ENCODE results near the gene PPP3R1.
"Not testable (repeated sequence)": the region's sequence is repeated elsewhere in the genome, so short reads cannot be mapped to it uniquely, and the experiment has no call there.

PPP3R1 gene

DNA sequence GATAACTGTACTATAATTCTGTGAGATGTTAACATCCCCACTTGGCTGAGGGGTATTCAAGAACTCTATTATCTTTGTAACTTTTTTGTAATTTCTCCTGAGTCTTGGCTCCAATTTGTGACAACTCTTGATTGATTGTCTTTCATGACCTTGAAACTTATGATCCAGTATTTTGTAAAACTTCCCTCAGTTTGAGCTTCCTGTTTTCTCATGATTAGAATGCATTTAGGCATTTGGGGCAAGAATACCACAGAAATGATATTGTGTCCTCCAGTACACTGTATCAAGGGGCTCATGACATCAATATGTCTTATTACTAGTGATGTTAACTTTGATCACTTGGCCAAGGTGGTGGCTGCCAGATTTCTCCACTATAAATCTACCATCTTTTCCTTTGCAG, 57.2 kb downstream of the PPP3R1 start:
- H3K9me3 Mint-ChIP-seq: no peaks in the 10 kb centered on the region
- peaks cover 17% of the 10 kb centered on the region for H3K4me1 Mint-ChIP-seq (ENCODE audit: low read depth)
- H3K27ac Mint-ChIP-seq: no peak overlapping the region
- H3K36me3 Mint-ChIP-seq (ENCODE audit: low read depth): no peaks in the 10 kb centered on the region
- H3K4me3 Mint-ChIP-seq: no peak overlapping the region
- H3K27me3 Mint-ChIP-seq (ENCODE audit: low read depth): no peaks in the 10 kb centered on the region

DNA sequence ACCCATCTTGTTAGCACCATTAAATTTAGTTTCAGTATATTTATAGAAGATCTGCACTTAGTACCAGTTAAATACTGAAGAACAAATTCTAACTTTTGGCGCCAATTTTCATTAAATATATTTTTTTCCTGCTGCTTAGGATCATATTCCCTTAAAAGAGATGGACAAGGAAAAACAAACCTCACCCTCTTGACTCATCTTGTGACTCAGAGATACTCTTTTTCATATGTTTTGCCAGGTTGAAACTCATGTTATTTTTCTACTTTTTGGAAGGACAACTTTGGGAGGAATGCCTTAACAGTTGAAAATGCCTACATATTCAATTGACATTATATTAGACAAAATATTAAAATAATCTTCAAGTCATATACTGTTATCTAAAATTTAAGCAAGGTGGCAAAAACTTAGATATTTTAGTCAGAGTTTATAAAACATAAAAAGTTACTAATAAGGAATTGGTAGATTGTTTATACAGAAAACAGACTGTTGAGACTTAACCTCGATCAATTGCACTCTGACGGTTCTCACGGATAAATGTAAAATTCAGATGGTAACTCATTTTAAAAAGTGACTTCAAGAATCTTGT, 58.5 kb downstream of the PPP3R1 start:
- Mint-ChIP-seq H3K27ac (no peak overlapping the region), H3K4me1 (ENCODE audit: low read depth) (peaks cover 19% of the 10 kb centered on the region), H3K4me3 (no peak overlapping the region), H3K36me3 (ENCODE audit: low read depth) (no peaks in the 10 kb centered on the region), H3K27me3 (ENCODE audit: low read depth) (no peaks in the 10 kb centered on the region), H3K9me3 (no peaks in the 10 kb centered on the region)

DNA sequence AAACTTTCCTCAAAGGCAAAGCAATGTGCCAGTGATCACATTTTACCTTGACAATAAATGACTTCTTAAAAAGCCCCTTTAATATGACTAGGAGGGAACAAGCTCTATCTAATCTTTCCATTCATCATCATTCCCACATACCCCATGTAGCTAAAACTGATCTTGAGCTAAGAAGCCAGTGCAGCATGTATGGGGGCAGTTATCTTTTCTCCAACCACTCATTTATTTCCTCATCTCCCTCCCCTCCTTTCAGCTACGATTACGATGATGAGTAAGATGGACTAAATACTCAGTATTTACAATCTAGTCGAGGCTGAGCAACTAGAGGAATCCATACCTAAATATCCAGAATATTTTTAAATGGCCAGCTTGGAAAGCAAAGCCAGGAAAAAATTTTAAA, 59.2 kb downstream of the PPP3R1 start:
- Mint-ChIP-seq H3K4me3 (no peak overlapping the region), H3K4me1 (ENCODE audit: low read depth) (peaks cover 25% of the 10 kb centered on the region), H3K9me3 (no peaks in the 10 kb centered on the region), H3K36me3 (ENCODE audit: low read depth) (no peaks in the 10 kb centered on the region), H3K27ac (no peak overlapping the region), H3K27me3 (ENCODE audit: low read depth) (no peaks in the 10 kb centered on the region)

DNA sequence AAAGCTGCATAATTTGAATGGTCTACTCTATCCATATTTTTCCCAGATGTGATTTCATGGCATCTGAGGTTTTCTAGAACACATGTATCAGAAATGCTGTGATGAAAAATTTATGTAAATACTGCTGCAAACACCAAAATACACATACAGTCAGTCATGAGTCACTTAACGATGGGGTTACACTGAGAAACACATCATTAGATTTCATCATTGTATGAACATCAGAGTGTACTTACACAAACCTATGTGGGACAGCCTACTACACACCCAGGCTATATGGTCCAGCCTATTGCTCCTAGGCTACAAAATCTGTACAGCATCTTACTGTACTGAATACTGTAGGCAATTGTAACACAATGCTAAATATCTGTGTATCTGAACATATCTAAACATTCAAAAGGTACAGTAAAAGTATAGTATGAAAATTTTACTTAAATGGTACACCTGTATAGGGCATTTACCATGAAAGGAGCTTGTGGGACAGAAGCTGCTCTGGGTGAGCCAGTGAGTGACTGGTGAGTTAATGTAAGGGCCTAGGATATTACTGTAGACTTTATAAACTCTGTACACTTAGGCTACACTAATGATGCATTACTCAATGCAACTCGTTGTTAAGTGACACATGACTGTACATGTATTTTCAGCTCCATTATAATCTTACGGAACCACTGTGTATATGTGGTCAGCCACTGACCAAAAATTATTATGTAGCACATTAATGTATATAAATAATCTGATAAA, 61.2 kb downstream of the PPP3R1 start:
- Mint-ChIP-seq H3K27me3 (ENCODE audit: low read depth) (no peaks in the 10 kb centered on the region), H3K36me3 (ENCODE audit: low read depth) (peaks cover 4% of the 10 kb centered on the region), H3K27ac (peak overlapping the region; percentile 26), H3K4me1 (ENCODE audit: low read depth) (peaks cover 23% of the 10 kb centered on the region), H3K9me3 (no peaks in the 10 kb centered on the region), H3K4me3 (no peak overlapping the region)

DNA sequence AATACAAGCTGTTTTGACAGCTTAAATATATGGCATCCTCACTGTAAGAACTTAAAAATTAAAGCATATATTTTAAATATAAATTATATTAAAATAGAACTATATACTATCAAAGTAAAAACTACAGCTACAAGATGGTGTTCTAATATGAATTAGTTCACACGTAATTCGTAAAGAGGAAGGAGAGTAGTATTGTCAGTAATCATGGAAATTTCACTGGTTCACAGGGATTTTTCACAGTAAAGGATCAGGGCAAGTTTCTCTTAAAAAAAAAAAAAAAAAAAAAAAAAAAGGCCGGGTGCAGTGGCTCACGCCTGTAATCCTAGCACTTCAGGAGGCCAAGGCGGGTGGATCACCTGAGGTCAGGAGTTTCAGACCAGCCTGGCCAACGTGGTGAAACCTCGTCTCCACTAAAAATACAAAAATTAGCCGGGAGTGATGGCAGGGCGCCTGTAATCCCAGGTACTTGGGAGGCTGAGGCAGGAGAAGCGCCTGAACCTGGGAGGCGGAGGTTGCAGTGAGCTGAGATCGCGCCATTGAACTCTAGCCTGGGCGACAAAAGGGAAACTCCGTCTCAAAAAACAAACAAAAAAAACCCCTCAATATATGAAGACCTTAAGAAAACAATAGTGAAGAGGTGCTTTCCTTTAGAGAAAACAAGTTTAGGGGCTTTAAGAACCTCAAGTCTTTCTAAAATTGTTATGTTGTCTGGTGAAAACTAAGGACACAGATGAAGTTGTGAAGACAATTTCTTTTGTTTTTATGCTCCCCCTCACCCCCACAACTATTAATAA, 62.1 kb downstream of the PPP3R1 start:
- H3K4me3 Mint-ChIP-seq: no peak overlapping the region
- H3K27me3 Mint-ChIP-seq (ENCODE audit: low read depth): no peaks in the 10 kb centered on the region
- no peaks in the 10 kb centered on the region for H3K9me3 Mint-ChIP-seq
- H3K36me3 Mint-ChIP-seq (ENCODE audit: low read depth): peaks cover 9% of the 10 kb centered on the region
- H3K27ac Mint-ChIP-seq: no peak overlapping the region
- H3K4me1 Mint-ChIP-seq (ENCODE audit: low read depth): peaks cover 23% of the 10 kb centered on the region

GRCh38 chr2:68188831-68189230, 63.5 kb downstream of the PPP3R1 start:
- peaks cover 9% of the 10 kb centered on the region for H3K36me3 Mint-ChIP-seq (ENCODE audit: low read depth)
- H3K27me3 Mint-ChIP-seq (ENCODE audit: low read depth): no peaks in the 10 kb centered on the region
- peaks cover 21% of the 10 kb centered on the region for H3K4me1 Mint-ChIP-seq (ENCODE audit: low read depth)
- no peak overlapping the region for H3K27ac Mint-ChIP-seq
- no peaks in the 10 kb centered on the region for H3K9me3 Mint-ChIP-seq
- peak overlapping the region; percentile 16 for H3K4me3 Mint-ChIP-seq

GRCh38 chr2:68187329-68187728, 65.0 kb downstream of the PPP3R1 start:
- H3K36me3 Mint-ChIP-seq (ENCODE audit: low read depth): peaks cover 13% of the 10 kb centered on the region
- no peak overlapping the region for H3K4me3 Mint-ChIP-seq
- H3K27ac Mint-ChIP-seq: no peak overlapping the region
- no peaks in the 10 kb centered on the region for H3K9me3 Mint-ChIP-seq
- no peaks in the 10 kb centered on the region for H3K27me3 Mint-ChIP-seq (ENCODE audit: low read depth)
- peaks cover 20% of the 10 kb centered on the region for H3K4me1 Mint-ChIP-seq (ENCODE audit: low read depth)

DNA sequence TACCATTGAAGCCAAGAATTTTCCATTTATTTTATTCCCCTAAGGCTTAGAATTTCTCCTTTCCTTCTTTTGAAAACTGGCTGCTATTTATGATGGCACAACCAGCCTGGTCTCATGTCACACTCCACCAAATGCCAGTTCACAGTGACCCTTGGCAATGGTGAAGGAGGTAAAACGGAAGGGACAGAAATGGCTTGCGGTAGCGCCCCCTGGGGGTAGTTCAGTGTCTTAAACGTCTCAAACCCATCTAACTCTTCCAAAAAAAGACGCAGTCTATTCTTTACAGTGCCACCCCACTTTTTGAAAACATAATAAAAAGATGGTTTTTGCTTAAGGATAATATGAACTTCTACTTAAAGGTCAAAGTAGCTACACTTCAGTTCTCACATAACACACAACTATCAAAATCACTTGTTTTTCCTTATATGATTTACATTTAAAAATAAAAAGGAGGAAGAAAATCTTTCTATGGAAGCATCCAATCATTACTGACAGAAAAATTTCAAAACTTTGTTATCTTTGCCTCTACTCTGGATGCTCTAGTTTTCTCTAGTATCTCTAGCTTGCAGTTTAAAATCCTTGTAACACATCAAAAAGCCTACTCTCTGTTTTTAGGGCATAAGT, 66.7 kb downstream of the PPP3R1 start:
- Mint-ChIP-seq H3K36me3 (ENCODE audit: low read depth) (peaks cover 21% of the 10 kb centered on the region), H3K9me3 (no peaks in the 10 kb centered on the region), H3K27me3 (ENCODE audit: low read depth) (no peaks in the 10 kb centered on the region), H3K27ac (no peak overlapping the region), H3K4me1 (ENCODE audit: low read depth) (peaks cover 16% of the 10 kb centered on the region), H3K4me3 (no peak overlapping the region)

GRCh38 chr2:68182902-68183301, 69.4 kb downstream of the PPP3R1 start:
- Mint-ChIP-seq H3K4me1 (ENCODE audit: low read depth) (peaks cover 6% of the 10 kb centered on the region), H3K9me3 (no peaks in the 10 kb centered on the region), H3K27ac (no peak overlapping the region), H3K27me3 (ENCODE audit: low read depth) (no peaks in the 10 kb centered on the region), H3K36me3 (ENCODE audit: low read depth) (peaks cover 23% of the 10 kb centered on the region), H3K4me3 (no peak overlapping the region)

- Mint-ChIP-seq H3K9me3 (no peaks in the 10 kb centered on the region), H3K4me1 (ENCODE audit: low read depth) (no peaks in the 10 kb centered on the region), H3K27me3 (ENCODE audit: low read depth) (no peaks in the 10 kb centered on the region), H3K36me3 (ENCODE audit: low read depth) (peaks cover 20% of the 10 kb centered on the region), H3K4me3 (no peak overlapping the region), H3K27ac (no peak overlapping the region)
These were observed 73.2 kb downstream of the PPP3R1 start for GRCh38 chr2:68178954-68179627.

DNA sequence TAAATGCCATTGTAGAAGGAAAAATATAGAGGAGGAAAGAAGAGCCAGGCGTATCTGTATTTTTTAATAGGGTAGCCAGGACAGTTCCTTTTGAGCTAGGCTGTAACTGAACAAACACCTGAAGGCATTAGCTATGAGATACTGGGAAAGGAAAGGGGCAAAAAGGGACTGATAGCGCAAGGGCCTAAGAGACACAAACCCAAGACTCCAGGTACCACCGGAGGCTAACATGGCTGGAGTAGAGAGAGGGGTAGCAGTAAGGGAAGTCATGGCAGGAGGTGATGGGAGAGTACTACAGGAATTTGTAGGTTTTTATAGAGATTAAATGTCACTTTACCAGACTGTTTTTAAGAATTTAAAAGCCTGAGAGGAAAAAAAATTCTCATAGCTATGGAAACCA, 73.9 kb downstream of the PPP3R1 start:
- Mint-ChIP-seq H3K9me3 (no peaks in the 10 kb centered on the region), H3K27ac (peak overlapping the region; percentile 47), H3K27me3 (ENCODE audit: low read depth) (no peaks in the 10 kb centered on the region), H3K4me1 (ENCODE audit: low read depth) (no peaks in the 10 kb centered on the region), H3K4me3 (no peak overlapping the region), H3K36me3 (ENCODE audit: low read depth) (peaks cover 20% of the 10 kb centered on the region)

GRCh38 chr2:68177541-68177940, 74.8 kb downstream of the PPP3R1 start:
- Mint-ChIP-seq H3K36me3 (ENCODE audit: low read depth) (peaks cover 18% of the 10 kb centered on the region), H3K27me3 (ENCODE audit: low read depth) (no peaks in the 10 kb centered on the region), H3K4me1 (ENCODE audit: low read depth) (peaks cover 4% of the 10 kb centered on the region), H3K4me3 (no peak overlapping the region), H3K9me3 (no peaks in the 10 kb centered on the region), H3K27ac (no peak overlapping the region)

DNA sequence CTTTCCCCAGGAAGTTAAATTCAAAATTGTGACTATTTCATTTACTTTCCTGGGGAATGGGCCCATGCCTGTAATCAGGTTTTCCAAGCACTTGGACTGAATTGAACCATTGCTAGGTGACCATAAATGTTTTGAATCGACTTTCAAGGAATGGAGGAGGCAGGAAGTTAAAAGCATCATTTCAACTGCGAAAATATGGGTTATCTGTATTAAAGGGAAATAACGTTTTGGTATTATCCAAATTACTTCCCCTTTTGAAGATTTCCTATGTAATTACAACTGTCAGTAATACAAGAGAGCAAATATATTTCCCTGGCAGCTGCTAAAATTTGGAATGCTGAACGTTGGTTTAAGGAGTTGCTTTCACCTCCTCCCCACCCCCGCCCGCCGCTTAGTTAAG, 75.7 kb downstream of the PPP3R1 start:
- no peak overlapping the region for H3K27ac Mint-ChIP-seq
- peaks cover 4% of the 10 kb centered on the region for H3K4me1 Mint-ChIP-seq (ENCODE audit: low read depth)
- no peak overlapping the region for H3K4me3 Mint-ChIP-seq
- no peaks in the 10 kb centered on the region for H3K9me3 Mint-ChIP-seq
- no peaks in the 10 kb centered on the region for H3K27me3 Mint-ChIP-seq (ENCODE audit: low read depth)
- H3K36me3 Mint-ChIP-seq (ENCODE audit: low read depth): peaks cover 16% of the 10 kb centered on the region

- not testable (repeated sequence) for H3K27ac Mint-ChIP-seq; H3K9me3 Mint-ChIP-seq; H3K27me3 Mint-ChIP-seq (ENCODE audit: low read depth)
These were observed 77.1 kb downstream of the PPP3R1 start for GRCh38 chr2:68175210-68175609.

More at GRCh38 chr2:68175210-68175609, 77.1 kb downstream of the PPP3R1 start:
- H3K36me3 Mint-ChIP-seq (ENCODE audit: low read depth); H3K4me1 Mint-ChIP-seq (ENCODE audit: low read depth); H3K4me3 Mint-ChIP-seq: not testable (repeated sequence)

All from T-helper 1 cell treated with Interleukin-12 subunit alpha and Interleukin-12 subunit beta and Interleukin-4 antibody, amounts not matched to agents 30 μg/mL and 1 μg/mL, for 36 hours (primary cell).